Measurements from ENCODE around the gene USB1. TPM values are rescaled to one million over a fixed set of nuclear protein-coding genes. Genes with fewer than 3 reads are reported as not detected.

The USB1 gene
- total RNA-seq, 1 donor from 2014 or later: 35.2 TPM

GRCh38 chr16:58039829-58040495 is 38.8 kb downstream of the USB1 start:
- peaks cover 28% of the 10 kb centered on the region for H3K4me1 ChIP-seq
- no peak overlapping the region for H3K27ac ChIP-seq (replicated peaks)
- no peak for TF ChIP-seq CTCF (IDR thresholded peaks at IDR 0.05; ENCODE audit: borderline replicate concordance)
- H3K4me3 ChIP-seq: no peak overlapping the region
- no peaks in the 10 kb centered on the region for H3K9me3 ChIP-seq (replicated peaks)
- DNase-seq: no peak
- H3K36me3 ChIP-seq: peaks cover 77% of the 10 kb centered on the region
- H3K27me3 ChIP-seq (ENCODE audit: low read depth): no peaks in the 10 kb centered on the region
- intact Hi-C loops (cut with micrococcal nuclease): no loop called here

- no peak for DNase-seq
- Histone ChIP-seq H3K4me1 (peaks cover 26% of the 10 kb centered on the region), H3K27me3 (ENCODE audit: low read depth) (no peaks in the 10 kb centered on the region), H3K9me3 (replicated peaks) (no peaks in the 10 kb centered on the region), H3K36me3 (peaks cover 80% of the 10 kb centered on the region), H3K4me3 (no peak overlapping the region), H3K27ac (replicated peaks) (no peak overlapping the region)
- intact Hi-C loops (cut with micrococcal nuclease): no loop called here
- no peak for TF ChIP-seq CTCF (IDR thresholded peaks at IDR 0.05; ENCODE audit: borderline replicate concordance)
These were observed 39.3 kb downstream of the USB1 start for GRCh38 chr16:58040496-58040846.

GRCh38 chr16:58040945-58041627 is 39.9 kb downstream of the USB1 start:
- no peaks in the 10 kb centered on the region for H3K9me3 ChIP-seq (replicated peaks)
- intact Hi-C loops (cut with micrococcal nuclease): no loop called here
- H3K4me1 ChIP-seq: peaks cover 26% of the 10 kb centered on the region
- H3K27me3 ChIP-seq (ENCODE audit: low read depth): no peaks in the 10 kb centered on the region
- H3K36me3 ChIP-seq: peaks cover 80% of the 10 kb centered on the region
- no peak for DNase-seq
- H3K4me3 ChIP-seq: no peak overlapping the region
- no peak for TF ChIP-seq CTCF (IDR thresholded peaks at IDR 0.05; ENCODE audit: borderline replicate concordance)
- no peak overlapping the region for H3K27ac ChIP-seq (replicated peaks)

GRCh38 chr16:58041628-58041955 is 40.4 kb downstream of the USB1 start:
- H3K9me3 ChIP-seq (replicated peaks): no peaks in the 10 kb centered on the region
- H3K27ac ChIP-seq (replicated peaks): no peak overlapping the region
- intact Hi-C loops (cut with micrococcal nuclease): no loop called here
- no peak for DNase-seq
- peaks cover 80% of the 10 kb centered on the region for H3K36me3 ChIP-seq
- H3K27me3 ChIP-seq (ENCODE audit: low read depth): no peaks in the 10 kb centered on the region
- peaks cover 26% of the 10 kb centered on the region for H3K4me1 ChIP-seq
- no peak overlapping the region for H3K4me3 ChIP-seq
- TF ChIP-seq CTCF (IDR thresholded peaks at IDR 0.05; ENCODE audit: borderline replicate concordance): no peak

- H3K4me3 ChIP-seq: no peak overlapping the region
- H3K27me3 ChIP-seq (ENCODE audit: low read depth): no peaks in the 10 kb centered on the region
- no peak overlapping the region for H3K27ac ChIP-seq (replicated peaks)
- no peak for DNase-seq
- H3K9me3 ChIP-seq (replicated peaks): no peaks in the 10 kb centered on the region
- TF ChIP-seq CTCF (IDR thresholded peaks at IDR 0.05; ENCODE audit: borderline replicate concordance): no peak
- peaks cover 79% of the 10 kb centered on the region for H3K36me3 ChIP-seq
- intact Hi-C loops (cut with micrococcal nuclease): no loop called here
- peaks cover 31% of the 10 kb centered on the region for H3K4me1 ChIP-seq
These were observed 41.0 kb downstream of the USB1 start for GRCh38 chr16:58042001-58042885.

Measured in left ventricle myocardium inferior (tissue), 1 donor.